CD4-positive, alpha-beta T cell treated with Interferon alpha-2 for 1 hour (primary cell): ENCODE results near the gene REEP1.
"Not testable (repeated sequence)": the region's sequence is repeated elsewhere in the genome, so short reads cannot be mapped to it uniquely, and the experiment has no call there.

ENCODE experiments used
- DNase-seq, 2 donors: peaks; one replicate each; pipeline ENCODE4 v3.0.0-alpha.2; 2020 to 2022

The REEP1 gene

DNA sequence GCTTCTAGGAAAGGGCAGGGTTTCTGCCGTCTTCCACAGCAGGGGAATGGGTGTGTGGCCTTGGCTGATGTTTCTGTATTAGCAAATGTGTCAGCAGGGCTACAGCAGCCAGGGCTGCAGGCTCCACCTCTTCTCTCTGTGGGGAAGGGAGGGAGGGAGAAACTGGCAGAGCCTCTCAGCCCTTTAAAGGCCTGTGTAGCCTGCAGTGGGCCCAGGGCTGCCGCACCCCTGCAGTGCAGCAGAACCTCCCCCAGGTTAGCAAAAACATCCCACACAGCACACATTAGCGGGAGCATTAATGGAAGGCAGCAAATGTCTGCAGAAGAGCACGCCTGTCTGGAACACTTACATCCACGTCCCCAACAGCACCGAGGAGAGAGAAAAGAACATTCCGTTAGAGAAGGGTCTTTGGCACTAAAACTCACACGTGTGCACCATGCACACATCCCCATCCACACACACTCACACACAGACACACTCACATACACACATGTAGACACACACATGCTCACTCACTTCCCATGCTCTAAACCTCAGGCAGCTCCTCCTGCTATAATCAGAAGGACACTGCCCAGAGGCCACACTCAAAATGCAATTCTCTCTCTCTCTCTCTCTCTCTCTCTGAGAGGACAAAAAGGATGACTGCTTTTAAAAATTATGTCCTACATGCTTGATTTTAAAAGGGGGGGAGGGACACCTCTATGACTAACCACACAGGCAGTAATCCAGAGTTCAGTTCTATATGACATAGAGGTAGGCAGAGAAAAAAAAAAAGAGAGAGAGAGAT lies 114.1 kb downstream of the REEP1 start:
- DNase-seq, result no peak

- peak; percentile 61 to 65 for DNase-seq
Measured at GRCh38 chr2:86221066-86221684, 116.3 kb downstream of the REEP1 start.

DNA sequence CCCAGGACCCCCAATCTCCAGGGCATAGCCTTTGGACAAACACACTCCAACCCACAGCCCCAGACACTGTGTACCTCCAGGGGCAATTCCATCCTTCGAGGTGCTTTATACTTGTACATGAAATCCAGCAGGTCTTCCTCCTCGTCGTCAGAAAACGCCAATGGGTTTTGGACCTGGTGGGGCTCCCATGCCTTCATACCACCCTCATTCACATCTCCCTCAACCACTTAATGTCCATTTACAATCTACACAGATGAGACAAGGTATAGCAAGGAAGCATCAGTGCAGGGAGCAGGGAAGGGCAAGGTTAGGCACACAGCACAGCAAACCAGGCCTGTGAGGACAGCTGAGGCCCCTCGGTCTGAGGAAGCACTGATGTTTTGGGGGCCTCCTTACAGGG lies 117.5 kb downstream of the REEP1 start:
- DNase-seq, result no peak

DNA sequence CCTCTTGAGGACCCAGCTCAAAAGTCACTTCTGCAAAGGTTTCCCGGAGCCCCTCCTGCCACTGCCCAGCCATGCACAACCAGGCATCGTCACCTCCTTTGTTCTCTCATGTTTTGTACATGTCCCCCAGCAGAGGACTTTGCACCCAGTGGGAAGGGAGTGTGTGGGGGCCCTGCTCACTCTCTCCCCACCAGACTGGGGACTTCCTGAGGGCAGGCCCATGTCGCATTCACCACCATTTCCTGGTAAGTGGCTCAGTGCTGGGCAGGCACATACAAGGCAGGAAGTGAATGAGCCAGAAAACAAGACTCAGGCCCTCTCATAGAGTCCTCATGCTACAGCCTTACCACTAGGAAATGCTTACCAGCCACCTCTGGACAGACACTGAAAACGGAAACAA lies 119.3 kb downstream of the REEP1 start:
- no peak for DNase-seq

DNA sequence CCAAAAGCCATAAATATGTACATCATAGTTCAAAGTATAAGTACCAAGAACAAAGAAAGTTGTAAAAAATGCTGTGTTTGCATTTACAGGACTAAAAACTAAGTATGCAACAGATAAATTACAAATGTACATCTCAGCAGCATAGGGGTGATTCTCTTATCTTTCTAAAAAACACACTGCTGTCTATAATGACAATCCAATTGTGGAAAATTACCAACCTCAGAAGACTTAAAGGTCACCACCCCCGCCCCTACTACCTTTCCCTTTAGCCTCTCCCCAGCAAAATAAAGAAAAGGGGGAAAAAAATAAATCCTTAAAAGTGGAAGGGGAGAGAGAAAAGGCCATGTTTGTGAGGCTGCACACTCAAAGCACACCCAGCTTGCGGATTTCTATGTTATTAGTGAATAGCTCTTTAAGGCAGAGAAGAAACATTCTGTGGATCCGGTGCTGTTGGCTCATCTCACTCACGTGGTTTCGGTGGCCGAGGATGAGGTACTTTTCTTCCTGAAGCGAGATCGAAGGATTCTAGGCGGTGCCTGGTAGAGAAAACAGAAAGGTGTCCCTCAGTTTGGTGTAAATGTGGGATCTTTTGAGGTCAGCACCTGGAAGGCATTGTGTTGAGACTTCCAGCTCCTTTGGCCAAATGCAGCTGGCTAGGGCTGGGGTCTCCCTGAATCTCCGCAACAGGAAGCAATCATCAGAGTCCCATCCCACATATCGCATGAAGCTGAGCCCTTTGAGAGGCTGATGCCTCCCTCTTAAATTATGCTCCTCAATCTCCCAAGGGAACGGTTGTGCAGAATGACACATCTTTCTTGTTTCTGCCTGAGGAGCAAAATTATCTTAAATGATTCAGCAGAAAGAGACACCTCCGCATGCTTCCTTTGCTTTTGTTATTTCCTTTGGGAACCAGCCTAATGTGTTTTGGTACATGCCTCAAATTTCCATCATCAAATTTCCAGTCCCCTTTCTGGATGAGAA lies 120.6 kb downstream of the REEP1 start:
- no peak for DNase-seq

- no peak for DNase-seq
Measured at GRCh38 chr2:86214503-86214832, 123.0 kb downstream of the REEP1 start.

DNA sequence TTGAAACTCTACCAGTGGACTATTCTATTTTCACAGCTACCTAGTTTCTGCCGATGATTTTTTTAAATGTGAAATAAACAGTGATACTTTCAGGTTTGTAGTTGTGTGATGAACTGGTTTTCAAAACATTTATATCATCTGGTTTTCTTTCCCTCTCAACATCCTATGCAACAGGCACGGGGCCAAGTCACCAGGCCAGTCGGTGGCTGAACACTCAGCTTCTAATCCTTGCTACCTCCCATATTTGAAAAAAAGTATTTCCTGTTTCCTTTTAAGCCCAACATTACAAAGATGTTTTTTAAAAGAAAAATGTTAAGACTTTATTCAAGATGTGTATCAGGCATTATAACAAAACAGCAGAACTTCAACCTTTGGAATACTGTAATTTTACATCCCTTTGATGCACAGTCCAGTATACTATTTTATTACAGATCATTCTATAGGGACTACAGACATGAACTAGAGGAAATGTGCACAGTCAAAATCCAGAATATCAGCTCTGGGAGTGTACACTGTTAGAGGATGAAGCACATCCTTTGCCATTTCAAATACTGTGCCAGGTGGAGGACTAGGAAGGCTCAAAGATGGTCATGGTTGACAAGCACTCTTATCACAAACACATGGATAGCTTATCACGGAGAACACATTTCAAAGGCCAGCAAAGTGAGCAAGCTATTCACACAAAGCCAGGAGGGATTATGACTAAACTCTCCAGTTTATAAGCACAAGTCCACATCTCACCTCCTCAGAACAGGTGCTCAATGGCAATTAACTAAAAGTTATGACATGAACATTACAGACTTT lies 123.5 kb downstream of the REEP1 start:
- no peak for DNase-seq

DNA sequence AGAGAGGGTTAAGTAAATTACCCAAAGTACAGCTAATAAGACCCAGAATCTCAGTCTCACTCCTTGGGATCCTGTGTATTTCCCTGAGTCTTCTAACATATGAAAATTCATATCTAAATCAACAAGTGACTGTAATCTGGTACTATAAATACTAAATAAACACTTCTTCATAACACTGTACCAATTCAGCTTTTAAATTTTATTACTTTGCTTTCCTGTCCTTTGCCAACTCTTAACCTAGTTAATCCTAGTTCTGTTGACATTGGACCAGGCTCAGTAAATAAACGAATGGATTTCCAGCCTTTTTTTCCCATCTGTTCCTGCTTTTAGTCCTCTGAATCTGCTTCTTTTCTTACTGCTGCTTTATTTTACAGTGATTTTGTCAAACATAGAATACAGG lies 124.4 kb downstream of the REEP1 start:
- no peak for DNase-seq

GRCh38 chr2:86211796-86212188 lies 125.6 kb downstream of the REEP1 start:
- no peak for DNase-seq

DNA sequence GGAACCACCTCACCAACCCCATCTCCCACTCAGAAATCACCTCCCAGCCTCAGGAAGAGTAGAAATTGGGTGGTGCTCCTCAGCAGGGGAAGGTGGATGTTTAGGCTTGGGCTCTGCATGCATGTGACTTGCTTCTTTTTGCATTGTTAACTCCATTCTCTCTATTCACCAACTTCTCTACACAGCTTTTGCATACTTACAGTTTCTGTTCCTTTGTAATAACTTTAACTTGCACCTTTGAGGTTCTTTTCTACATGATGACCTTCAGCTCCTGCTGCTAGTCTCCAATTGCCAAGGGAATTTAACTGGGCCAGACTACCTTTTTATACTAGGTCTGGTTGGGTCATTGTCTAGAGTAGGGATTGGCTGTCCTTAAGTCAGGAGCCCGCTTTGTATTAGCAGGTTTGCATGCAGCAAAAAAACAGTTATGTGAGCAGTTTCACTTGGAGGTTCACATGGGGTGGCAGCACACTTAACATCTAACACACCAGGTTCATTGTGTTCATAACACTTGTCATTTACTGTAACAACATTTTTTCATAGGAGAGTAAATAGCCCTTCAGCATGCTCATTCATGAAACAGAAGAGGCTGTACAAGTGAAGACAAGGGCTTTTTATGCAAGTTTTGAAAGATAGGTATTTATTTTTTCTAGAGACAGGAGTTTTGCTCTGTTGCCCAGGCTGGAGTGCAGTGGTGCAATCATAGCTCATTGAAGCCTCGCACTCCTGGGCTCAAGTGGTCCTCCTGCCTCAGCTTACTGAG lies 126.2 kb downstream of the REEP1 start:
- no peak for DNase-seq

GRCh38 chr2:86204458-86204857 lies 133.0 kb downstream of the REEP1 start:
- no peak for DNase-seq

DNA sequence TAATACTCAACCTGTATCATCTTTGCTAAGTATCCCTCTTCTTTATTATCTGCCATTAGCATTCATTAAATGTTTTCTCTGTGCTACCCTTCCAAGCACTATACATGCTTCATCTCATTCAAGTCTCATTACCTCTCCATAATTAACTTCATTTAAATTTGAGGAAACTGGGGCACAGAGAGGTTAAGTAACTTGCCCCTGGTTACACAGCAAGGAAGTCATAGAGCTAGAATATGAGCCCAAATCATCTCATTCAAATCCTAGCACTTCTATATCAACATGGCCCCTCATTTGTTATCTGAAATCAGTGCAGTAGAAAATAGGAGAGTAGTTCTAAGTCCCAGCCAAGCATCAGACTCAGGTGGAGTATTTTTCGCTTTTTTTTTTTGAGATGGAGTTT lies 133.8 kb downstream of the REEP1 start:
- DNase-seq, result no peak

DNA sequence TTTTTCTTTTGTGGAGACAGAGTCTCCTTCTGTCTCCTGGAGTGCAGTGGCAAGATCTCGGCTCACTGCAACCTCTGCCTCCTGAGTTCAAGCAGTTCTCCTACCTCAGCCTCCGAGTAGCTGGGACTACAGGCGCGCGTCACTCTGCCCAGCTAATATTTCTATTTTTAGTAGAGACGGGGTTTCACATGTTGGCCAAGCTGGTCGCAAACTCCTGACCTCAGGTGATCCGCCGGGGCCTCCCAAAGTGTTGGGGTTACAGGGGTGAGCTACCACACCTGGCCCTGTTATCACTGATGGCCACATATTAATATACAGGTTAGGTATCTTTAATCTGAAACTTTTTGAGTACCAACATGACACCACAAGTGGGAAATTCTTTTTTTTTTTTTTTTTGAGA lies 134.7 kb downstream of the REEP1 start:
- DNase-seq, result no peak

GRCh38 chr2:86202336-86202692 lies 135.1 kb downstream of the REEP1 start:
- DNase-seq, result no peak

GRCh38 chr2:86201671-86202335 lies 135.6 kb downstream of the REEP1 start:
- no peak for DNase-seq

GRCh38 chr2:86200564-86200963 lies 136.9 kb downstream of the REEP1 start:
- not testable (repeated sequence) for DNase-seq

GRCh38 chr2:86199834-86200177 lies 137.6 kb downstream of the REEP1 start:
- DNase-seq, result no peak

DNA sequence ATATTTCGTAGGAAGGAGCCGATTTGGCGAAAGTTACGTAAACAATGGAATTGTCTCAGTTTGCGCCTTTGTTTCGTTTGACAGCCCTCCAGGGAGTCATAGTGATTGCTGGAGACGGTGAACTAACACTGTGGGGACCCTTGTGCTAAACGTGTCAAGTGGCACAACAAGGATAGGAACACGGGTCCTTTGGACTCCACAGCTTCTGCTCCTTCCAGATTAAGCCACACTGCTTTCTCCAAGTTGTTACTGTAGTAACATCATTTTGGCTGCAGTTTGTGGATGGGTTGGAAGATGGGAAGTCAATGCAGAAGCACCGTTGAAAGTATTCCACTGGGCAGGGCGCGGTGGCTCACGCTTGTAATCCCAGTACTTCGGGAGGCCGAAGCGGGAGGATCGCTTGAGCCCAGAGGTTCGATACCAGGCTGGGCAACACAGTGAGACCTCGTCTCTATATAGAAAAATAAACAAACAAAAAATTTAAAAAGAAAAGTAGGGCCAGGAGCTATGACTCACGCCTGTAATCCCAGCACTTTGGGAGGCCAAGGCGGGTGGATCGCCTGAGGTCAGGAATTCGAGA lies 141.5 kb downstream of the REEP1 start:
- DNase-seq, result no peak

DNA sequence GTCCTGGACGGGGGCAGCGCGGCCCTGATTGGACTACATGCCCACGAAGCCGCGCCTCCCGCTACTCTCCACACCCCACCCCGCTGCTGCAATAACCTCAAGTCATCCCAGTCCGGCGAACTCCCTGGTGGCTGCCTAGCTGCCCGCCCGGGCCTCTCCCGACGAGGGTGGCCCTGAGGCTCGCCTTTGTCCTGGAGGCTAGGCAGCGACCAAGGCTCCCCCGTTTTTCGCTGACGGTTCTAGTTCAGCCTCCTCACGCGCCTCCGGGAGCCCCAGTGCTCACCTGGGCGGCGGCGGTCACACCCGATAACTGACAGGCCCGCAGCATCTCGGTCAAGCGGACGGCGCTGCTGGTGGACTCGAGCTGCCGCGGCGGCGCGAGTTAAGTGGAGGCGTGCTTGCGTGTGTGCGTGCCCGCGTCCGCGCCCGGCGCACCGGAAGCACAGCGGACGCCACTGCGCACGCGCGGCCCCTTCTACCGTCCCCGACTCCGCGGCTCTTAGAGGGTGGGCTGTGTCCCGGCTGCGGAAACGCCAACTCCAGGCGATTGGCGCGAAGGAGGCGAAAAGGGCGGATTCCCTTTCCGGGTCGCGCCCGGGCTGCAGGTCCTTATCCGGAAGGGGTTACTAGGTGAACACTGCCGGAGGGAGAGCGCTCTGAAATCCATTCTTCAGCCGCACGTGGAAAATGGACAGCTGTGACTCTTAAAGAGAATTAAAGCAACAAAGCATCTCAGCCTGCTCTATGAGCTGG lies 142.2 kb downstream of the REEP1 start, which contains the start of gene IMMT:
IMMT (minus strand) TSS at position 408 of the 753 bp plus-strand sequence; CDS start at position 328, 80 bp downstream.
- DNase-seq, result peak; percentile 91 to 92

DNA sequence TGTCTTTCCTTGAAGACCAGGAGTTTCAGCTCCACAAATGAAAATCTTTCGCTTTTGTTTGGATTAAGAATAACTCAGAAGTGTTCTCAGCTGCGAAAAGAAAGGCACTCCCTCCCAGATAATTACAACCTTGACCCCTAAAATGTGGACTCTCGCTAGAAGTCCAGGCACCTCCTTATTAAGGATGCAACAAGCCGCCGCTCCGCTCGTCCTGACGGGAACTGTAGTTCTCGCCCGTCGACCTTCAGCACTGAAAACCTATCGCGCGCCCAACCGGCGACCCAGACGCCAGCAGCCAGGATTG lies 142.7 kb downstream of the REEP1 start:
- DNase-seq, result no peak
